Natural killer cell treated with Interleukin-12 subunit alpha and Interleukin-12 subunit beta and Interleukin-15 and Interleukin-18, amount 100 ng/mL, for 72 hours (primary cell): ENCODE results near the gene TLCD3A. TPM values are rescaled to one million over a fixed set of nuclear protein-coding genes. Genes with fewer than 3 reads are reported as not detected.
"Not testable (repeated sequence)": the region's sequence is repeated elsewhere in the genome, so short reads cannot be mapped to it uniquely, and the experiment has no call there.

Source experiments
- ATAC-seq, 2 donors: fragments of 150-1000 bp; cut with Tn5 transposase in 1 of 2; sonication (Bioruptor Pico), chemical (Tn5 transposase) in 1 of 2; 2 replicates each; pipeline ENCODE4 v1.10.0; 2021
- DNase-seq: peaks from one replicate; pipeline ENCODE4 v3.0.0; 2022; ENCODE audit warnings: low spot score
- H3K27ac Mint-ChIP-seq, 2 donors: 1 replicate in 1 of 2; 2 replicates in 1 of 2; pipeline ENCODE4 v1.8.0; 2022; ENCODE audit warnings: mixed read lengths in 2 of 2, mild to moderate bottlenecking in 1 of 2, moderate library complexity in 1 of 2
- H3K27me3 Mint-ChIP-seq, 2 donors: 1 replicate in 1 of 2; 2 replicates in 1 of 2; pipeline ENCODE4 v1.8.0; 2022; ENCODE audit warnings: mixed read lengths in 2 of 2
- H3K36me3 Mint-ChIP-seq: one replicate; pipeline ENCODE4 v1.8.0; 2022; ENCODE audit warnings: mixed read lengths
- H3K4me1 Mint-ChIP-seq, 2 donors: 1 replicate in 1 of 2; 2 replicates in 1 of 2; pipeline ENCODE4 v1.8.0; 2022; ENCODE audit warnings: low read depth in 2 of 2, mixed read lengths in 2 of 2, mild to moderate bottlenecking in 1 of 2
- H3K4me3 Mint-ChIP-seq: one replicate; pipeline ENCODE4 v1.8.0; 2022; ENCODE audit warnings: mixed read lengths
- H3K9me3 Mint-ChIP-seq: 2 replicates; pipeline ENCODE4 v1.8.0; 2022; ENCODE audit warnings: mixed read lengths
- total RNA-seq, 2 donors: library from RNA; stranded (reverse); gene quantifications; one replicate each; pipeline ENCODE4 v1.2.3, GENCODE V29; 2022

The TLCD3A gene
- total RNA-seq, 2 donors from 2014 or later = 15.5 to 17.8 TPM

GRCh38 chr17:767076-767475 is 34.7 kb downstream of the TLCD3A start:
- Mint-ChIP-seq H3K4me3 (no peak overlapping the region), H3K9me3 (no peaks in the 10 kb centered on the region), H3K4me1 (peaks cover under 1 to 4% of the 10 kb centered on the region in 2 donors), H3K27me3 (no peaks in the 10 kb centered on the region), H3K27ac (peak overlapping the region in 1 of 2 donors; percentile 9), H3K36me3 (peaks cover 33% of the 10 kb centered on the region)
- no peak for ATAC-seq
- DNase-seq = no peak

GRCh38 chr17:773016-773415 is 40.6 kb downstream of the TLCD3A start:
- Mint-ChIP-seq H3K4me1 (peaks cover 15 to 23% of the 10 kb centered on the region in 2 donors), H3K9me3 (no peaks in the 10 kb centered on the region), H3K27ac (peak overlapping the region; percentile 79 to 91), H3K27me3 (no peaks in the 10 kb centered on the region), H3K36me3 (peaks cover 41% of the 10 kb centered on the region), H3K4me3 (no peak overlapping the region)
- ATAC-seq = no peak
- DNase-seq = no peak

- Mint-ChIP-seq H3K27ac (peak overlapping the region; percentile 79 to 91), H3K9me3 (no peaks in the 10 kb centered on the region), H3K27me3 (no peaks in the 10 kb centered on the region), H3K4me3 (peak overlapping the region; percentile 79), H3K36me3 (peaks cover 37% of the 10 kb centered on the region), H3K4me1 (peaks cover 15 to 26% of the 10 kb centered on the region in 2 donors)
- ATAC-seq (peak; percentile 48 to 74), DNase-seq (no peak)
Measured at GRCh38 chr17:773467-774312, 41.3 kb downstream of the TLCD3A start.

GRCh38 chr17:774313-774584 is 41.9 kb downstream of the TLCD3A start:
- peak overlapping the region; percentile 79 for H3K4me3 Mint-ChIP-seq
- peaks cover 15 to 26% of the 10 kb centered on the region in 2 donors for H3K4me1 Mint-ChIP-seq
- no peak for ATAC-seq
- no peak for DNase-seq
- H3K36me3 Mint-ChIP-seq = peaks cover 37% of the 10 kb centered on the region
- no peaks in the 10 kb centered on the region for H3K27me3 Mint-ChIP-seq
- H3K27ac Mint-ChIP-seq = peak overlapping the region; percentile 79 to 91
- H3K9me3 Mint-ChIP-seq = no peaks in the 10 kb centered on the region

- Mint-ChIP-seq H3K36me3 (peaks cover 26% of the 10 kb centered on the region), H3K27me3 (no peaks in the 10 kb centered on the region), H3K27ac (peak overlapping the region in 1 of 2 donors; percentile 31), H3K4me1 (peaks cover 29 to 37% of the 10 kb centered on the region in 2 donors), H3K4me3 (no peak overlapping the region), H3K9me3 (no peaks in the 10 kb centered on the region)
- ATAC-seq = no peak
- no peak for DNase-seq
Measured at GRCh38 chr17:778096-778495, 45.7 kb downstream of the TLCD3A start.

- H3K4me3 Mint-ChIP-seq = peak within 1 kb of the TSS; percentile 89
- peaks cover 25 to 26% of the 10 kb centered on the region in 2 donors for H3K4me1 Mint-ChIP-seq
- ATAC-seq (peak; percentile 96 to 99), DNase-seq (peak; percentile 93)
- no peaks in the 10 kb centered on the region for H3K9me3 Mint-ChIP-seq
- no peaks in the 10 kb centered on the region for H3K36me3 Mint-ChIP-seq
- no peaks in the 10 kb centered on the region for H3K27me3 Mint-ChIP-seq
- H3K27ac Mint-ChIP-seq = peak within 1 kb of the TSS; percentile 87 to 96
Measured at GRCh38 chr17:781805-782731, 49.7 kb downstream of the TLCD3A start, which contains the start of the genes GLOD4 and MRM3. Gene GLOD4 (minus strand): TSS chr17:782280. CDS start chr17:782255, 25 bp downstream. Gene MRM3 (plus strand): TSS chr17:782353. CDS start chr17:782379, 26 bp downstream.

GRCh38 chr17:784143-784542 is 51.7 kb downstream of the TLCD3A start:
- ATAC-seq (no peak), DNase-seq (no peak)
- H3K36me3 Mint-ChIP-seq = peaks cover under 1% of the 10 kb centered on the region
- peaks cover 22 to 26% of the 10 kb centered on the region in 2 donors for H3K4me1 Mint-ChIP-seq
- no peaks in the 10 kb centered on the region for H3K27me3 Mint-ChIP-seq
- H3K9me3 Mint-ChIP-seq = no peaks in the 10 kb centered on the region
- peak overlapping the region; percentile 89 for H3K4me3 Mint-ChIP-seq
- H3K27ac Mint-ChIP-seq = peak overlapping the region in 1 of 2 donors; percentile 87

- H3K27me3 Mint-ChIP-seq, H3K4me3 Mint-ChIP-seq, DNase-seq, H3K9me3 Mint-ChIP-seq, H3K27ac Mint-ChIP-seq, ATAC-seq, H3K36me3 Mint-ChIP-seq: not testable (repeated sequence)
- peaks cover 20% of the 10 kb centered on the region in 2 donors for H3K4me1 Mint-ChIP-seq
Measured at GRCh38 chr17:785901-786300, 53.5 kb downstream of the TLCD3A start.

GRCh38 chr17:787641-788221 is 55.3 kb downstream of the TLCD3A start:
- Mint-ChIP-seq H3K27ac (no peak overlapping the region), H3K9me3 (no peaks in the 10 kb centered on the region), H3K4me1 (peaks cover 11 to 14% of the 10 kb centered on the region in 2 donors), H3K4me3 (no peak overlapping the region), H3K36me3 (peaks cover 10% of the 10 kb centered on the region), H3K27me3 (no peaks in the 10 kb centered on the region)
- DNase-seq = no peak
- ATAC-seq = no peak

- peaks cover 10% of the 10 kb centered on the region for H3K36me3 Mint-ChIP-seq
Measured at GRCh38 chr17:788551-788950, 56.2 kb downstream of the TLCD3A start.

GRCh38 chr17:789160-789840 is 56.9 kb downstream of the TLCD3A start:
- Mint-ChIP-seq H3K4me1 (peaks cover 6 to 7% of the 10 kb centered on the region in 2 donors), H3K27me3 (no peaks in the 10 kb centered on the region), H3K27ac (no peak overlapping the region), H3K9me3 (no peaks in the 10 kb centered on the region), H3K36me3 (peaks cover 10% of the 10 kb centered on the region), H3K4me3 (no peak overlapping the region)
- DNase-seq (no peak), ATAC-seq (no peak)

More at GRCh38 chr17:788551-788950, 56.2 kb downstream of the TLCD3A start:
- ATAC-seq (no peak), DNase-seq (no peak)
- Mint-ChIP-seq H3K9me3 (no peaks in the 10 kb centered on the region), H3K4me1 (peaks cover 6 to 11% of the 10 kb centered on the region in 2 donors), H3K27me3 (no peaks in the 10 kb centered on the region), H3K4me3 (no peak overlapping the region), H3K27ac (no peak overlapping the region)

- ATAC-seq, H3K27me3 Mint-ChIP-seq, DNase-seq, H3K9me3 Mint-ChIP-seq, H3K27ac Mint-ChIP-seq, H3K4me3 Mint-ChIP-seq: not testable (repeated sequence)
- Mint-ChIP-seq H3K4me1 (peaks cover 6 to 10% of the 10 kb centered on the region in 2 donors), H3K36me3 (peaks cover 10% of the 10 kb centered on the region)
Measured at GRCh38 chr17:789931-790873, 57.8 kb downstream of the TLCD3A start.
